Measurements from ENCODE around the gene VDR.
"Not testable (repeated sequence)": the region's sequence is repeated elsewhere in the genome, so short reads cannot be mapped to it uniquely, and the experiment has no call there.

The VDR gene

GRCh38 chr12:47817272-47818006, 87.4 kb downstream of the VDR start:
- Histone ChIP-seq H3K9ac (ENCODE audit: low read length) (peak overlapping the region; percentile 88), H3K4me3 (ENCODE audit: low read length) (peak overlapping the region; percentile 89), H3K27ac (ENCODE audit: low read length) (peak overlapping the region; percentile 70; the same call in 1 of the 2 replicates), H3K79me2 (ENCODE audit: low read length) (peaks cover 70% of the 10 kb centered on the region), H3K27me3 (replicated peaks; ENCODE audit: insufficient read depth, low read length) (no peaks in the 10 kb centered on the region), H3K9me2 (replicated peaks; ENCODE audit: insufficient read depth, low read length) (no peaks in the 10 kb centered on the region), H3K36me3 (replicated peaks; ENCODE audit: insufficient read depth, low read length) (no peaks in the 10 kb centered on the region), H3K4me2 (ENCODE audit: low read depth, low read length) (peak overlapping the region; percentile 97), H3K9me3 (replicated peaks; ENCODE audit: insufficient read depth, low read length) (no peaks in the 10 kb centered on the region), H2AFZ (ENCODE audit: low read length) (no peak overlapping the region), H4K20me1 (ENCODE audit: insufficient read depth, low read length) (no peaks in the 10 kb centered on the region), H3K4me1 (ENCODE audit: low read length) (peaks cover 54% of the 10 kb centered on the region), H3F3A (ENCODE audit: insufficient read depth, low read length) (peaks cover 33% of the 10 kb centered on the region)
- no peak for TF ChIP-seq EZH2phosphoT487 (IDR thresholded peaks at IDR 0.05; ENCODE audit: low read length)
- TF ChIP-seq, protein P1, sequence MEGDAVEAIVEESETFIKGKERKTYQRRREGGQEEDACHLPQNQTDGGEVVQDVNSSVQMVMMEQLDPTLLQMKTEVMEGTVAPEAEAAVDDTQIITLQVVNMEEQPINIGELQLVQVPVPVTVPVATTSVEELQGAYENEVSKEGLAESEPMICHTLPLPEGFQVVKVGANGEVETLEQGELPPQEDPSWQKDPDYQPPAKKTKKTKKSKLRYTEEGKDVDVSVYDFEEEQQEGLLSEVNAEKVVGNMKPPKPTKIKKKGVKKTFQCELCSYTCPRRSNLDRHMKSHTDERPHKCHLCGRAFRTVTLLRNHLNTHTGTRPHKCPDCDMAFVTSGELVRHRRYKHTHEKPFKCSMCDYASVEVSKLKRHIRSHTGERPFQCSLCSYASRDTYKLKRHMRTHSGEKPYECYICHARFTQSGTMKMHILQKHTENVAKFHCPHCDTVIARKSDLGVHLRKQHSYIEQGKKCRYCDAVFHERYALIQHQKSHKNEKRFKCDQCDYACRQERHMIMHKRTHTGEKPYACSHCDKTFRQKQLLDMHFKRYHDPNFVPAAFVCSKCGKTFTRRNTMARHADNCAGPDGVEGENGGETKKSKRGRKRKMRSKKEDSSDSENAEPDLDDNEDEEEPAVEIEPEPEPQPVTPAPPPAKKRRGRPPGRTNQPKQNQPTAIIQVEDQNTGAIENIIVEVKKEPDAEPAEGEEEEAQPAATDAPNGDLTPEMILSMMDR (IDR thresholded peaks at IDR 0.05; ENCODE audit: low read length) = peak; percentile 37; the same call in 1 of the 2 replicates
- DNase-seq = no peak

- peaks cover 78% of the 10 kb centered on the region for H3K79me2 ChIP-seq (ENCODE audit: low read length)
- H3F3A ChIP-seq (ENCODE audit: insufficient read depth, low read length) = peaks cover 41% of the 10 kb centered on the region
- H3K27me3 ChIP-seq (replicated peaks; ENCODE audit: insufficient read depth, low read length) = no peaks in the 10 kb centered on the region
- peak overlapping the region; percentile 88; the same call in 1 of the 2 replicates for H3K9ac ChIP-seq (ENCODE audit: low read length)
- TF ChIP-seq EZH2phosphoT487 (IDR thresholded peaks at IDR 0.05; ENCODE audit: low read length) (no peak), EZH2 (optimal IDR thresholded peaks at IDR 0.05; ENCODE audit: low read depth, low read length) (no peak)
- TF ChIP-seq, protein P1 (IDR thresholded peaks at IDR 0.05; ENCODE audit: low read length) = no peak
- H3K4me2 ChIP-seq (ENCODE audit: low read depth, low read length) = peak overlapping the region; percentile 97
- no peaks in the 10 kb centered on the region for H3K36me3 ChIP-seq (replicated peaks; ENCODE audit: insufficient read depth, low read length)
- H4K20me1 ChIP-seq (ENCODE audit: insufficient read depth, low read length) = no peaks in the 10 kb centered on the region
- H3K4me1 ChIP-seq (ENCODE audit: low read length) = peaks cover 61% of the 10 kb centered on the region
- no peak for DNase-seq
- H3K27ac ChIP-seq (ENCODE audit: low read length) = peak overlapping the region; percentile 70; the same call in 1 of the 2 replicates
- no peaks in the 10 kb centered on the region for H3K9me2 ChIP-seq (replicated peaks; ENCODE audit: insufficient read depth, low read length)
- peak overlapping the region; percentile 89 for H3K4me3 ChIP-seq (ENCODE audit: low read length)
- no peaks in the 10 kb centered on the region for H3K9me3 ChIP-seq (replicated peaks; ENCODE audit: insufficient read depth, low read length)
- no peak overlapping the region for H2AFZ ChIP-seq (ENCODE audit: low read length)
These were observed 88.2 kb downstream of the VDR start for GRCh38 chr12:47816403-47817271.

GRCh38 chr12:47815447-47815846, 89.3 kb downstream of the VDR start:
- H3K27ac ChIP-seq (ENCODE audit: low read length) = peak overlapping the region; percentile 96; the same call in 1 of the 2 replicates
- H4K20me1 ChIP-seq (ENCODE audit: insufficient read depth, low read length) = not testable (repeated sequence)

More at GRCh38 chr12:47815447-47815846, 89.3 kb downstream of the VDR start:
- not testable (repeated sequence) for DNase-seq; H3K4me3 ChIP-seq (ENCODE audit: low read length); H3K27me3 ChIP-seq (replicated peaks; ENCODE audit: insufficient read depth, low read length); H3K9me3 ChIP-seq (replicated peaks; ENCODE audit: insufficient read depth, low read length); H3K9me2 ChIP-seq (replicated peaks; ENCODE audit: insufficient read depth, low read length); H2AFZ ChIP-seq (ENCODE audit: low read length); H3K4me2 ChIP-seq (ENCODE audit: low read depth, low read length); H3K36me3 ChIP-seq (replicated peaks; ENCODE audit: insufficient read depth, low read length); H3K9ac ChIP-seq (ENCODE audit: low read length)
- Histone ChIP-seq H3K79me2 (ENCODE audit: low read length) (peaks cover 87% of the 10 kb centered on the region), H3F3A (ENCODE audit: insufficient read depth, low read length) (peaks cover 53% of the 10 kb centered on the region), H3K4me1 (ENCODE audit: low read length) (peaks cover 68% of the 10 kb centered on the region)
